HEK293 (cell line): ENCODE data around the gene SPATA7.

ENCODE experiments used
- CTCF ChIA-PET: fragments of 350-600 bp; formaldehyde crosslinking; extraction: SDS; loops from one replicate; lab custom pipeline; 2021; ENCODE audit warnings: antibody characterized with exemption; lab: Yijun Ruan, JAX
- POLR2A ChIA-PET: fragments of 300-600 bp; formaldehyde crosslinking; extraction: SDS; loops from one replicate; lab custom pipeline; 2020; ENCODE audit warnings: antibody characterized with exemption, inconsistent platforms; lab: Yijun Ruan, JAX
- H3K27ac ChIP-seq: fragments of 200-500 bp; sonication (Bioruptor generic); 2 replicates; pipeline ENCODE4 v1.5.1; 2014; ENCODE audit warnings: low read depth, low read length, control low read depth, inconsistent platforms; ENCODE audit errors: extremely low read depth
- H3K36me3 ChIP-seq, 2 experiments: fragments of 200-500 bp in 1 of 2; sonication (Bioruptor generic) in 1 of 2; 1 replicate in 1 of 2; 2 replicates in 1 of 2; pipeline ENCODE4 v1.5.1; 2014 to 2017; ENCODE audit warnings: inconsistent platforms in 2 of 2, low read length in 2 of 2; ENCODE audit not compliant: control insufficient read depth in 2 of 2, insufficient read depth in 1 of 2
- H3K4me1 ChIP-seq: fragments of 200-500 bp; sonication (Bioruptor generic); 2 replicates; pipeline ENCODE4 v1.5.1; 2014; ENCODE audit warnings: mild to moderate bottlenecking, low read length, inconsistent platforms; ENCODE audit not compliant: control insufficient read depth, insufficient read depth
- H3K4me3 ChIP-seq: 2 replicates; pipeline ENCODE4 v1.5.1; 2011; ENCODE audit warnings: low read depth, mild to moderate bottlenecking, control low read depth, low read length, moderate library complexity
- H3K9me3 ChIP-seq: fragments of 200-500 bp; sonication (Bioruptor generic); 2 replicates; pipeline ENCODE4 v1.5.1; 2014; ENCODE audit warnings: low read depth, low read length, inconsistent platforms; ENCODE audit not compliant: control insufficient read depth, insufficient read depth
- BCL11A ChIP-seq: fragments of 450-650 bp; formaldehyde crosslinking; IDR thresholded peaks from 2 replicates; pipeline ENCODE4 v1.5.1; 2016; ENCODE audit warnings: low read depth, missing biosample characterization, missing genetic modification characterization
- BCL11B ChIP-seq: fragments of 450-650 bp; formaldehyde crosslinking; IDR thresholded peaks from 2 replicates; pipeline ENCODE4 v1.5.1; 2016; ENCODE audit warnings: low read depth, missing biosample characterization, missing genetic modification characterization
- KLF16 ChIP-seq: fragments of 450-650 bp; formaldehyde crosslinking; IDR thresholded peaks from 2 replicates; pipeline ENCODE4 v1.5.1; 2017; ENCODE audit warnings: missing biosample characterization, missing genetic modification characterization
- MEIS1 ChIP-seq: sonication (generic); formaldehyde crosslinking; IDR thresholded peaks from 2 replicates; pipeline ENCODE4 v1.8.1; 2022; ENCODE audit warnings: missing genetic modification reagents, mild to moderate bottlenecking, borderline replicate concordance
- PRDM1 ChIP-seq: fragments of 450-650 bp; formaldehyde crosslinking; IDR thresholded peaks from 2 replicates; pipeline ENCODE4; 2016; ENCODE audit warnings: missing biosample characterization, missing genetic modification characterization
- PRDM10 ChIP-seq: fragments of 450-650 bp; formaldehyde crosslinking; IDR thresholded peaks from 2 replicates; pipeline ENCODE4 v1.5.1; 2016; ENCODE audit warnings: missing biosample characterization, missing genetic modification characterization
- RBAK ChIP-seq: fragments of 450-650 bp; formaldehyde crosslinking; IDR thresholded peaks from 2 replicates; pipeline ENCODE4 v1.5.1; 2016; ENCODE audit warnings: missing biosample characterization, missing genetic modification characterization
- TRIM28 ChIP-seq: IDR thresholded peaks from 2 replicates; pipeline ENCODE4 v1.6.1; 2011; ENCODE audit warnings: low read length, control low read depth, borderline replicate concordance
- ZBTB48 ChIP-seq: fragments of 450-650 bp; formaldehyde crosslinking; IDR thresholded peaks from 2 replicates; pipeline ENCODE4 v1.5.1; 2016; ENCODE audit warnings: missing biosample characterization, missing genetic modification characterization
- ZBTB8A ChIP-seq: fragments of 450-650 bp; formaldehyde crosslinking; IDR thresholded peaks from 2 replicates; pipeline ENCODE4 v1.5.1; 2016; ENCODE audit warnings: missing biosample characterization, missing genetic modification characterization
- ZFP69B ChIP-seq: fragments of 450-650 bp; formaldehyde crosslinking; IDR thresholded peaks from 2 replicates; pipeline ENCODE4 v1.5.1; 2016; ENCODE audit warnings: missing biosample characterization, missing genetic modification characterization
- ZNF155 ChIP-seq: fragments of 450-650 bp; formaldehyde crosslinking; IDR thresholded peaks from 2 replicates; pipeline ENCODE4 v1.5.1; 2016; ENCODE audit warnings: missing biosample characterization, missing genetic modification characterization
- ZNF302 ChIP-seq: fragments of 450-650 bp; formaldehyde crosslinking; IDR thresholded peaks from 2 replicates; pipeline ENCODE4 v1.5.1; 2016; ENCODE audit warnings: missing biosample characterization, missing genetic modification characterization, low read depth
- ZNF404 ChIP-seq: fragments of 450-650 bp; formaldehyde crosslinking; IDR thresholded peaks from 2 replicates; pipeline ENCODE4 v1.5.1; 2017; ENCODE audit warnings: missing biosample characterization, missing genetic modification characterization
- ZNF423 ChIP-seq: fragments of 450-650 bp; formaldehyde crosslinking; IDR thresholded peaks from 2 replicates; pipeline ENCODE4 v1.5.1; 2016; ENCODE audit warnings: missing biosample characterization, missing genetic modification characterization
- ZNF473 ChIP-seq: fragments of 450-650 bp; formaldehyde crosslinking; IDR thresholded peaks from 2 replicates; pipeline ENCODE4 v1.5.1; 2017; ENCODE audit warnings: missing biosample characterization, missing genetic modification characterization
- ZNF530 ChIP-seq: fragments of 450-650 bp; formaldehyde crosslinking; IDR thresholded peaks from 2 replicates; pipeline ENCODE4 v1.5.1; 2016; ENCODE audit warnings: low read depth, missing biosample characterization, missing genetic modification characterization
- ZNF544 ChIP-seq: fragments of 450-650 bp; formaldehyde crosslinking; IDR thresholded peaks from 2 replicates; pipeline ENCODE4 v1.5.0; 2017; ENCODE audit warnings: missing biosample characterization, missing genetic modification characterization
- ZNF548 ChIP-seq: fragments of 450-650 bp; formaldehyde crosslinking; IDR thresholded peaks from 2 replicates; pipeline ENCODE4 v1.5.1; 2016; ENCODE audit warnings: missing biosample characterization, missing genetic modification characterization
- ZNF560 ChIP-seq: fragments of 450-650 bp; formaldehyde crosslinking; IDR thresholded peaks from 2 replicates; pipeline ENCODE4 v1.5.1; 2017; ENCODE audit warnings: missing biosample characterization, missing genetic modification characterization, borderline replicate concordance
- ZNF571 ChIP-seq: fragments of 450-650 bp; formaldehyde crosslinking; IDR thresholded peaks from 2 replicates; pipeline ENCODE4 v1.5.0; 2017; ENCODE audit warnings: missing biosample characterization, missing genetic modification characterization
- ZNF654 ChIP-seq: fragments of 450-650 bp; formaldehyde crosslinking; IDR thresholded peaks from 2 replicates; pipeline ENCODE4 v1.5.1; 2016; ENCODE audit warnings: low read depth, missing biosample characterization, missing genetic modification characterization
- ZNF664 ChIP-seq: fragments of 450-650 bp; formaldehyde crosslinking; IDR thresholded peaks from 2 replicates; pipeline ENCODE4 v1.5.1; 2016; ENCODE audit warnings: missing biosample characterization, missing genetic modification characterization
- ZNF768 ChIP-seq: fragments of 450-650 bp; formaldehyde crosslinking; IDR thresholded peaks from 2 replicates; pipeline ENCODE4 v1.5.1; 2018; ENCODE audit warnings: missing biosample characterization, mild to moderate bottlenecking, missing genetic modification characterization
- ZNF837 ChIP-seq: fragments of 450-650 bp; formaldehyde crosslinking; IDR thresholded peaks from 2 replicates; pipeline ENCODE4 v1.5.1; 2016; ENCODE audit warnings: missing biosample characterization, missing genetic modification characterization
- ZSCAN23 ChIP-seq: fragments of 450-650 bp; formaldehyde crosslinking; IDR thresholded peaks from 2 replicates; pipeline ENCODE4 v1.5.1; 2016; ENCODE audit warnings: missing biosample characterization, missing genetic modification characterization
- ZSCAN30 ChIP-seq: fragments of 450-650 bp; IDR thresholded peaks from 2 replicates; pipeline ENCODE4 v1.5.1; 2018; ENCODE audit warnings: missing biosample characterization, mild to moderate bottlenecking, missing genetic modification characterization, moderate library complexity
- TF ChIP-seq, protein P1 (sequence below): fragments of 450-650 bp; formaldehyde crosslinking; IDR thresholded peaks from 2 replicates; pipeline ENCODE4 v1.5.1; 2016; ENCODE audit warnings: missing biosample characterization, missing genetic modification characterization
- TF ChIP-seq, protein P2 (sequence below): fragments of 450-650 bp; formaldehyde crosslinking; IDR thresholded peaks from 2 replicates; pipeline ENCODE4 v1.5.1; 2016; ENCODE audit warnings: missing biosample characterization, missing genetic modification characterization

Gene SPATA7

DNA sequence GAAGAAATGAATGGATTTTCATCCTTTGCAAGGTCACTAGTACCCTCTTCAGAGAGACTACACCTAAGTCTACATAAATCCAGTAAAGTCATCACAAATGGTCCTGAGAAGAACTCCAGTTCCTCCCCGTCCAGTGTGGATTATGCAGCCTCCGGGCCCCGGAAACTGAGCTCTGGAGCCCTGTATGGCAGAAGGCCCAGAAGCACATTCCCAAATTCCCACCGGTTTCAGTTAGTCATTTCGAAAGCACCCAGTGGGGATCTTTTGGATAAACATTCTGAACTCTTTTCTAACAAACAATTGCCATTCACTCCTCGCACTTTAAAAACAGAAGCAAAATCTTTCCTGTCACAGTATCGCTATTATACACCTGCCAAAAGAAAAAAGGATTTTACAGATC, 40.8 kb downstream of the SPATA7 start:
- no peaks in the 10 kb centered on the region for H3K9me3 ChIP-seq
- POLR2A ChIA-PET, result no interaction called here
- H3K4me3 ChIP-seq, result no peak overlapping the region
- no peaks in the 10 kb centered on the region for H3K4me1 ChIP-seq
- TF ChIP-seq ZBTB8A (tag by site-specific recombination) (no peak), ZNF548 (tag by site-specific recombination) (no peak), RBAK (tag by site-specific recombination) (no peak), BCL11B (tag by site-specific recombination) (no peak), ZSCAN30 (tag by site-specific recombination) (no peak), PRDM1 (tag by site-specific recombination) (no peak), ZNF530 (no peak), ZNF404 (tag by site-specific recombination) (no peak), MEIS1 (CRISPR knock-in tag) (no peak), ZNF664 (no peak), BCL11A (tag by site-specific recombination) (no peak), ZNF302 (tag by site-specific recombination) (no peak), ZSCAN23 (no peak), TRIM28 (no peak)
- TF ChIP-seq, protein P1, sequence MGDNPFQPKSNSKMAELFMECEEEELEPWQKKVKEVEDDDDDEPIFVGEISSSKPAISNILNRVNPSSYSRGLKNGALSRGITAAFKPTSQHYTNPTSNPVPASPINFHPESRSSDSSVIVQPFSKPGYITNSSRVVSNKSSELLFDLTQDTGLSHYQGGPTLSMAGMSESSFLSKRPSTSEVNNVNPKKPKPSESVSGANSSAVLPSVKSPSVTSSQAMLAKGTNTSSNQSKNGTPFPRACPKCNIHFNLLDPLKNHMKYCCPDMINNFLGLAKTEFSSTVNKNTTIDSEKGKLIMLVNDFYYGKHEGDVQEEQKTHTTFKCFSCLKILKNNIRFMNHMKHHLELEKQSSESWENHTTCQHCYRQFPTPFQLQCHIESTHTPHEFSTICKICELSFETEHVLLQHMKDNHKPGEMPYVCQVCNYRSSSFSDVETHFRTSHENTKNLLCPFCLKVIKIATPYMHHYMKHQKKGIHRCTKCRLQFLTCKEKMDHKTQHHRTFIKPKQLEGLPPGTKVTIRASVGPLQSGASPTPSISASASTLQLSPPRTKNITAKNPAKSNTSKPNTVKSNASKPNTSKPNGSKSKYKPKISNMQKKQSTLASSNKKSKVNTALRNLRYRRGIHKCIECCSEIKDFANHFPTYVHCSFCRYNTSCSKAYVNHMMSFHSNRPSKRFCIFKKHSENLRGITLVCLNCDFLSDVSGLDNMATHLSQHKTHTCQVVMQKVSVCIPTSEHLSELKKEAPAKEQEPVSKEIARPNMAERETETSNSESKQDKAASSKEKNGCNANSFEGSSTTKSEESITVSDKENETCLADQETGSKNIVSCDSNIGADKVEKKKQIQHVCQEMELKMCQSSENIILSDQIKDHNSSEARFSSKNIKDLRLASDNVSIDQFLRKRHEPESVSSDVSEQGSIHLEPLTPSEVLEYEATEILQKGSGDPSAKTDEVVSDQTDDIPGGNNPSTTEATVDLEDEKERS, result no peak
- TF ChIP-seq, all 188 proteins: peak for 0
- peaks cover 0 to 4% of the 10 kb centered on the region in 2 experiments; a peak in 2 of 3 replicates for H3K36me3 ChIP-seq
- CTCF ChIA-PET, result no interaction called here
- no peak overlapping the region for H3K27ac ChIP-seq

GRCh38 chr14:88430976-88431375, 45.5 kb downstream of the SPATA7 start:
- Histone ChIP-seq H3K4me1 (no peaks in the 10 kb centered on the region), H3K9me3 (no peaks in the 10 kb centered on the region), H3K36me3 (peaks cover 0 to 7% of the 10 kb centered on the region in 2 experiments; a peak in 2 of 3 replicates), H3K4me3 (no peak overlapping the region), H3K27ac (no peak overlapping the region)
- TF ChIP-seq ZNF423 (tag by site-specific recombination) (no peak), PRDM10 (no peak), ZNF560 (no peak), ZNF654 (tag by site-specific recombination) (no peak), ZNF571 (no peak), ZBTB48 (tag by site-specific recombination) (no peak), ZNF302 (tag by site-specific recombination) (no peak), ZNF155 (tag by site-specific recombination) (no peak), KLF16 (tag by site-specific recombination) (no peak), ZNF837 (tag by site-specific recombination) (no peak), ZNF768 (tag by site-specific recombination) (no peak), ZNF544 (tag by site-specific recombination) (no peak), ZSCAN23 (no peak), ZFP69B (tag by site-specific recombination) (no peak), ZNF473 (tag by site-specific recombination) (no peak)
- TF ChIP-seq, protein P2, sequence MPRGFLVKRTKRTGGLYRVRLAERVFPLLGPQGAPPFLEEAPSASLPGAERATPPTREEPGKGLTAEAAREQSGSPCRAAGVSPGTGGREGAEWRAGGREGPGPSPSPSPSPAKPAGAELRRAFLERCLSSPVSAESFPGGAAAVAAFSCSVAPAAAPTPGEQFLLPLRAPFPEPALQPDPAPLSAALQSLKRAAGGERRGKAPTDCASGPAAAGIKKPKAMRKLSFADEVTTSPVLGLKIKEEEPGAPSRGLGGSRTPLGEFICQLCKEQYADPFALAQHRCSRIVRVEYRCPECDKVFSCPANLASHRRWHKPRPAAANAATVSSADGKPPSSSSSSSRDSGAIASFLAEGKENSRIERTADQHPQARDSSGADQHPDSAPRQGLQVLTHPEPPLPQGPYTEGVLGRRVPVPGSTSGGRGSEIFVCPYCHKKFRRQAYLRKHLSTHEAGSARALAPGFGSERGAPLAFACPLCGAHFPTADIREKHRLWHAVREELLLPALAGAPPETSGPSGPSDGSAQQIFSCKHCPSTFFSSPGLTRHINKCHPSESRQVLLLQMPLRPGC (tag by site-specific recombination), result no peak
- POLR2A ChIA-PET, result interaction anchor here (0.5 kb wide), 1 partner anchor 243 kb away, joined by 3 read pairs; no protein-coding TSS in a partner anchor
- CTCF ChIA-PET, result no interaction called here
